Left kidney (tissue), 1 donor: ENCODE measurements around the gene TSPAN11. TPM values are rescaled to one million over a fixed set of nuclear protein-coding genes. Genes with fewer than 3 reads are reported as not detected.

Experiments used
- polyA plus RNA-seq: library from polyadenylated mRNA; unstranded; fragments of 120-200 nt; gene quantifications from one replicate; pipeline ENCODE4 v1.2.1, GENCODE V29; 2013; ENCODE audit not compliant: insufficient read length

TSPAN11 gene
- polyA plus RNA-seq, 1 donor: 5.3 TPM

Other genes starting within 250 kb of the TSPAN11 start
- 70.7 TPM for gene IPO8, start 230.9 kb upstream of the TSPAN11 start, polyA plus RNA-seq
- 56.3 TPM for gene CAPRIN2, start 171.8 kb upstream of the TSPAN11 start, polyA plus RNA-seq
- 75.7 TPM for gene DDX11, start 147.1 kb downstream of the TSPAN11 start, polyA plus RNA-seq